Activated naive CD4-positive, alpha-beta T cell (primary cell): ENCODE data around the gene SPECC1.
"Not testable (repeated sequence)": the region's sequence is repeated elsewhere in the genome, so short reads cannot be mapped to it uniquely, and the experiment has no call there.

Source experiments
- DNase-seq, 4 experiments: peaks; one replicate each; lab custom pipeline; 2025; lab: John Stamatoyannopoulos, UW

Gene SPECC1

DNA sequence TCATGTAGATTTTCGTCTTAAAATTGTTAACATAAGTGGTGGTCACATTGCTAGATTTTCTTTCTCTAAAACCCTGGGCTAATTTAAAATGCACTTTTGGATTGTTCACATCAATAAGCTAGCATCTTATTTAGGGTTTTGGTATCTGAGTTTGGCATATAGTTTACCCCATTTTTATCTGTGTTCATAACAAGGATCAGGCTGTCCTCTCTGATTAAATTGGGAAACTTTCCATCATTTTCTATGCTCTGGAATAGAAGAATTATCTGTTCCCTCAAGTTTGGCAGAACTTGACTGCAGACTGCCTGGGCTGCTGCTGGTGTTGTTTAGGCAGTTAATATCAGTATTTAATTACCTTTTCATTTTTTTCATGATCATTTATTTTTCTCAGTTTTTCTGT is 1.8 kb downstream of the SPECC1 start:
- no peak for DNase-seq

DNA sequence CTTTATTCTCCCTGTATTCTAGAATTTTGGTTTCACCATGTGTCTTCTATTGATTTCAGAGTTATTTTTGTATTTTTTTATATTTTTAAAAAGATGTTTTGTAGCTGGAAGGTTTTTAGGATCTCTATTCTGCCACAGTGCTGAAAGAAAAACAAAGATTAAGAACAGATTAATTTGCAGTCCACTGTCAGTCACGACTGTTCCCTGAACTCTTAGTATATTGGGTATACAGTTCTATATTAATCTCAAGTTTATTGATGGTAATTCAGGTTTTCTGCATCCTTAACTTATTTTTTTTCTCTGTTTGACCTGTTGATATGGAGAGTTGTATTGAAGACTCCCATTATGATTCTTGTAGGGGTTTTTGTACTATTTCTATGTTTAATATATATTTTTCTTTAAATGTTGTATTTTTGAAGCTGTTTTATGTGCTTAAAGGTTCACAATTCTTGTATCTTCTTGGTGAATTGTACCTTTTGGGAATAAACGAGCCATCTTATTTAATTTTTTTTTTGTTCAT is 2.9 kb downstream of the SPECC1 start:
- no peak for DNase-seq

- DNase-seq, result not testable (repeated sequence)
These were observed 7.4 kb downstream of the SPECC1 start for GRCh38 chr17:20016475-20016992.

DNA sequence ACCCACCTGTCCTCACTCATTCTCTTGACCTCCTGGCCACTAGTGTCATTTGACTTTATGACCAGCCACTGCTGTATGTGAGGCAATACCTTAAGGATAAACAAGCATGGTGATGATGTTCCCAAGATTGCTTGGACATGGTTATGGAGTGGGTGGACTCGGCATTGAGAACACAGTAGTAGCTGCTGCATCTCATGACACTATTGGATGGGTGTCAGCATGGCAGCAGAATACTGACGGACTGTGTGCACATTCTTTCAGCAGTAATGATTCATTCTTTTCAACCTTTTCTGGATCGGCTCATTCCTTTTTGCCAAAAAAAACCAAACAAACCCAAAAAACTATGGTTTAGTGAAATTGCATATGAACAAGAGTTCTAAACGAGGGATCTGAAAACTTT is 13.5 kb downstream of the SPECC1 start:
- DNase-seq, result no peak

GRCh38 chr17:20026960-20027359 is 17.8 kb downstream of the SPECC1 start:
- DNase-seq, result no peak

DNA sequence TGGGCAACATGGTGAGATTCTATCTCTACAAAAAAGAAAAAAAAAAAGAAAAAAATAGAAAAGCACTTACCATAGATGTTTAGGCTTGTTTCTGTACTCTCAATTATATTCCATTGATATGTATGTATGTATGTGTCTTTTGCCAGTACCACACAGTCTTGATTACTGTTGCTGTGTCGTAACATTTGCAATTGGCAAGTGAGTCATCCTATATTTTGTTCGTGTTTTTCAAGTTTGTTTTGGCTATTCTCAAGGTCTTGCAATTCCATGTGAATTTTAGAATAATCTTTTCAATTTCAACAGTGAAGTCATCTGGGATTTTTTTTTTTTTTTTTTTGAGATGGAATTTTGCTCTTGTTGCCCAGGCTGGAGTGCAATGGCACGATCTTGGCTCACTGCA is 19.3 kb downstream of the SPECC1 start:
- DNase-seq, result no peak

- no peak for DNase-seq
These were observed 23.5 kb downstream of the SPECC1 start for GRCh38 chr17:20032636-20033035.

- DNase-seq, result no peak
These were observed 24.3 kb downstream of the SPECC1 start for GRCh38 chr17:20033415-20033814.

- no peak for DNase-seq
These were observed 26.3 kb downstream of the SPECC1 start for GRCh38 chr17:20035501-20035900.

- DNase-seq, result not testable (repeated sequence)
These were observed 28.1 kb downstream of the SPECC1 start for GRCh38 chr17:20037286-20037685.

- no peak for DNase-seq
These were observed 29.9 kb downstream of the SPECC1 start for GRCh38 chr17:20039037-20039436.

- DNase-seq, result no peak
These were observed 31.1 kb downstream of the SPECC1 start for GRCh38 chr17:20040216-20040615.

DNA sequence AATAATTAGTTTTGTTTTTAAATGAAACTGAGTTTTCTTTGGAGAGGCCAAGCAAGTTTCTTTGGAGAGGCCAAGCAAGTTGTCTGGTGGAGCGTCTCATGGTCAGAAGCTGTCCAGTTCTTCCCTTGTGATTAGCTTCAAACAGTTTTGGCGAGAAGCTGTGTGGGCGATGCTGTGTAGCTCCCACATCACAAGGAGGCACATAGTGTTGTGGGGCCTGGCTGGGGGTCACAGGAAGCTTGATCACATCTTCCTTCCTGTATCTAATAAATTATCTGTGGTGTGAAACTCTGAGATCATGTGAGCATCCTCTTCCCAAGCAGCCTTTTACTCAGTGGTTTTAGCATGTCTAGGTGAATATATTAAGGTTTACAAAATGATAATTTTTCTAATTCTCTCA is 33.9 kb downstream of the SPECC1 start:
- DNase-seq, result no peak

- DNase-seq, result no peak
These were observed 36.3 kb downstream of the SPECC1 start for GRCh38 chr17:20045476-20045875.

DNA sequence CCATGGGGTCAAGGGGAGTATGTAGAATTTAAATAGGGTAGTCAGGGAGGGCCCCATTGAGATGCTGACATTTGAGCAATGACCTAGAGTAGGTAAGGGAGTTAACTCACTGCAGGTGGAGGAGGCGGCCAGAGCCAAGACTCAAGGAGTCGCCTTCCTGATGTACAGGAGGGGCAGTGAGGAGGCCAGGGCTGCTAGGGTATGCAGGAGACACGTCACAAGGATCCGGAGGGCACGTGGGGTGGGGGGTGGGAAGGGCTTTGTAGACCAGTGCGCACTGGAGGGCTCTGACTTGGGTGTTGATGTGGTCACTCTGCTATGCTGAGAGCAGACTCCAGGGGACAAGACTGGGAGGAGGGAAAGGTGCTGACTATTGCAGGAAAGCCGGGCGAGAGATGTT is 37.5 kb downstream of the SPECC1 start:
- DNase-seq, result no peak

DNA sequence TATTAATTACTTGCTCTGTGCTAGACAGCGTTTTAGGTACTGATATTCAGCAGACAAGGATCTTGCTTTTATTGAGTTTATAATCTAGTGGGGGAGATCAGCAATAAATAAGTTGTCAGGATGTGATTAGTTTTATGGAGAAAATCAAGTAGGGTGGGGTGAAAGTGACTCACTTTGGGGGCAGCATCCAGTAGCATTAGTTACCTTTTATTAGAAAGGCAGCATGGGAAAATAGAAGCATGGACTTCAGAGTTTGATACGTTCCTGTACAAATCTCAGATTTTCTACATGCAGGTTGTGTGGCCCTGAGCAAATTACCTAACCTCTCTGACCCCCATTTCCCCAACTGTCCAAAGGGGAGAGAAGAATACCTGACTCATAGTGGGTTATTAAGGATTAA is 42.5 kb downstream of the SPECC1 start:
- DNase-seq, result no peak

- DNase-seq, result no peak
These were observed 44.3 kb downstream of the SPECC1 start for GRCh38 chr17:20053361-20053964.

DNA sequence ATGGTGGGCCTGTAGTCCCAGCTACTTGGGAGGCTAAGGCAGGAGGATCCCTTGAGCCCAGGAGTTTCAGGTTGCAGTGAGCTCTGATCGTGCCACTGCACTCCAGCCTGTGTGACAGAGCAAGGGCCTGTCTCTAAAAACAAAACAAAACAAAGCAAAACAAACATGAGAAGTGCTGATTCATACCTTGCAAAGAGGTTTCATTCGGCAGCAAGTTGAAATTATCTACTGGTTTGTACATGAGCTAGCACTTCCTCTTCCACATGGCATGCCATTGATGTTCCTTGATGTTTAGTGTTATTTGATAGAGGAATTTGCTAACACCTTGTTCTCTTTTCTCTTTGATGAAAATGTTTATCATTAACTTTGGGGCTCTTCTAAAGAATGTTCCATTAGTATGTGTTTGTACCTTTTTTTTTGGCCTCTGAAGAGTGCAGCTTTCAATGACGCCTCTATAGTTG is 50.6 kb downstream of the SPECC1 start:
- no peak for DNase-seq

DNA sequence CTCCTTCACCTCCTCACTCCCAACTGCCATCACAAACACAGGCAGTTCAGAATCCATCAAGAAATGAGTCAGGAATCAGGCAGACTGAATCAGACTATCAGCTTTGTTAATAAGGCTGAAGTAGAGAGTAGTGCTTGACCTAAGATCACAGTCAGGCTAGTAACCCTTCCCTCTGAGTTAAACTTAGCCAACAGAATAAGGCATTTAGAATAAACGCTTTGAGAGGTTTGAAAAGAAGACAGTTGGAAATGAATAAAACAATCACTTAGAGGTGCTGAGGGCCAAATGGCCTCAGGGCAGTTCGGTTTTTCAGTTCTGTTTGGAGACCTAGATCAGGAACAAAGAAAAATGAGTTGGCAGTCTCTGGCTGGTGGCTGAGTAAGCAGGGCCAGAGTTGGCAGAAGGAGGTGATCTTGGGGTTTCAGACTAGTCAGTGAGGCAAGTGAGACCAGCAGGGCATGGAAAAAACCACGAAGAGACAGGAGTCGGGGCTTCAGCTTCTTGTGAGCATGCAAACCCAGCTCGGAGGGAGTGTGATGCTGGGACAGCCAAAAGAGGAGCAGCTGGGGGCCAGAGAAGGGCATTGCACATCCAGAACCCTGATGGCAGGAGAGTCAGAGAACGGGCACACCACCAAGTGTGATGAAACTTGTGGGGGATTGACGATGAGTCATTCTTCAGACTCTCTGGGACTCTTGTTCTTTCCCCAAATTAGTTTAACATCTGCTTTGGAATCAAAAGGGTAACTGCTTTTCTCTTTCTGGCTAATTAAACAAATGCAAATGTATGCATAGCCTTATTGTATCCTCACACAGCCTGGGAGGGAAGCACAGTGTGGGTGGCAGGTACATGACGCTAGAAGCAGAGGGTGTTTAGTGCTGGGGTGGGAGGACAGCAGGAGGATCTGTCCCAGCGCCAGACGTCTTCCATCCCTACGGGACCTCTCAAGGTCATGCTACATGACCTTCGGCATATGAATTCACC is 54.8 kb downstream of the SPECC1 start:
- DNase-seq, result no peak

DNA sequence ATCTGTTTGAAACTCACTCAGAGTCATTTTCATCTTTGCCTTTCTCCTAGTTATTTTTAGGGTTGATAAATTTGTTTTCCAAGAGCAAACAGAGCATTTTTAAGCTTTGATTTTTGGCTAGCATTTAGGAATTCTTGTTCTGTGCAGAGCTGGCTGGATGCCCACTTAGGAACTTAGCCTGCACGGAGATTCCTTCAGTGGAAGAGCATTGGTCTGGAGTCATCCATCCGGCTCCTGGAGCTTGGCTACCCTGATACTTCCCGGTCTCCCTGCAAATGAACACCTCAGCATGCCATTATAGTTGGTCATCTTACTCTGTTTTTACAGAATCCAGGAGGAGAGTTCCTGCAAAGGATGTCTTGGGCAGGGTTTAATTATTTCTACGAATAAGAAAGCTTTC is 57.1 kb downstream of the SPECC1 start:
- no peak for DNase-seq

- DNase-seq, result no peak
These were observed 58.6 kb downstream of the SPECC1 start for GRCh38 chr17:20067711-20068110.

DNA sequence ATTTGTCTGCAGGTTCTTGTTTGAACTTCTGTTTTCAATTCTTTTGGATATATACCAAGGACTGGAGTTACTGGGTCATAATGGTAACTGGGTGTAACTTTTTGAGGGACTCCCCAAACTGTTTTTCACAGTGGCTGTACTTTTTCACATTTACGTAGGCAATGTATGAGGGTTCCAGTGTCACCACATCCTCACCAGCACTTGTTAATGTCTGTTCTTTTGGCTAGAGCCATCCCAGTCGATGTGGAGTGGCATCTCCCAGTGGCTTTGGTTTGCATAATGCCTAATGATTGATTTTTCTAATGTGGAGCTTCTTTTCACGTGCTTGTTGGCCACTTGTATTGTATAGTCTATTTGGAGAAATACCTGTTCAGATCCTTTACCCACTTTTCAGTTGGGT is 59.3 kb downstream of the SPECC1 start:
- DNase-seq, result no peak
